ENCODE measurements around the gene CEP104.
A peak's percentile ranks its signal among the peaks of the same experiment; 100 is the strongest.

The CEP104 gene

GRCh38 chr1:3869751-3870301, 12.8 kb upstream of the CEP104 start:
- H3K4me3 ChIP-seq (ENCODE audit: low read depth, low read length), result no peak overlapping the region
- DNase-seq (ENCODE audit: low read depth), result no peak
- TF ChIP-seq CTCF (IDR thresholded peaks at IDR 0.05; ENCODE audit: low read depth, low read length, missing control alignments), result no peak

GRCh38 chr1:3868464-3869006, 11.5 kb upstream of the CEP104 start:
- no peak for DNase-seq (ENCODE audit: low read depth)
- no peak for TF ChIP-seq CTCF (IDR thresholded peaks at IDR 0.05; ENCODE audit: low read depth, low read length, missing control alignments)
- no peak overlapping the region for H3K4me3 ChIP-seq (ENCODE audit: low read depth, low read length)

- no peak for TF ChIP-seq CTCF (IDR thresholded peaks at IDR 0.05; ENCODE audit: low read depth, low read length, missing control alignments)
- DNase-seq (ENCODE audit: low read depth), result no peak
- H3K4me3 ChIP-seq (ENCODE audit: low read depth, low read length), result no peak overlapping the region
Measured at GRCh38 chr1:3865606-3866160, 8.7 kb upstream of the CEP104 start.

- no peak for TF ChIP-seq CTCF (IDR thresholded peaks at IDR 0.05; ENCODE audit: low read depth, low read length, missing control alignments)
- H3K4me3 ChIP-seq (ENCODE audit: low read depth, low read length), result no peak overlapping the region
- DNase-seq (ENCODE audit: low read depth), result no peak
Measured at GRCh38 chr1:3864884-3865283, 7.9 kb upstream of the CEP104 start.

- H3K4me3 ChIP-seq (ENCODE audit: low read depth, low read length), result no peak overlapping the region
- DNase-seq (ENCODE audit: low read depth), result no peak
- TF ChIP-seq CTCF (IDR thresholded peaks at IDR 0.05; ENCODE audit: low read depth, low read length, missing control alignments), result no peak
Measured at GRCh38 chr1:3863231-3863935, 6.4 kb upstream of the CEP104 start.

GRCh38 chr1:3858231-3858981, 1.4 kb upstream of the CEP104 start:
- peak overlapping the region; percentile 99 for H3K4me3 ChIP-seq (ENCODE audit: low read depth, low read length)
- no peak for TF ChIP-seq CTCF (IDR thresholded peaks at IDR 0.05; ENCODE audit: low read depth, low read length, missing control alignments)
- DNase-seq (ENCODE audit: low read depth), result no peak
